ENCODE measurements around the gene TMEM108.

Gene TMEM108

GRCh38 chr3:133227813-133228212 is 189.6 kb downstream of the TMEM108 start:
- no peak for DNase-seq (ENCODE audit: low read depth in 2 of 2)

GRCh38 chr3:133230195-133230594 is 192.0 kb downstream of the TMEM108 start:
- no peak for DNase-seq (ENCODE audit: low read depth in 2 of 2)

GRCh38 chr3:133236901-133237300 is 198.7 kb downstream of the TMEM108 start:
- no peak for DNase-seq (ENCODE audit: low read depth in 2 of 2)

- no peak for DNase-seq (ENCODE audit: low read depth in 2 of 2)
Measured at GRCh38 chr3:133237380-133237779, 199.2 kb downstream of the TMEM108 start.

- no peak for DNase-seq (ENCODE audit: low read depth in 2 of 2)
Measured at GRCh38 chr3:133238015-133238414, 199.8 kb downstream of the TMEM108 start.

- no peak for DNase-seq (ENCODE audit: low read depth in 2 of 2)
Measured at GRCh38 chr3:133246119-133246518, 207.9 kb downstream of the TMEM108 start.

- DNase-seq (ENCODE audit: low read depth in 2 of 2): no peak
Measured at GRCh38 chr3:133246773-133247172, 208.6 kb downstream of the TMEM108 start.

- no peak for DNase-seq (ENCODE audit: low read depth in 2 of 2)
Measured at GRCh38 chr3:133248389-133248788, 210.2 kb downstream of the TMEM108 start.

GRCh38 chr3:133249490-133249889 is 211.3 kb downstream of the TMEM108 start:
- no peak for DNase-seq (ENCODE audit: low read depth in 2 of 2)

- DNase-seq (ENCODE audit: low read depth in 2 of 2): no peak
Measured at GRCh38 chr3:133254151-133254550, 216.0 kb downstream of the TMEM108 start.

- no peak for DNase-seq (ENCODE audit: low read depth in 2 of 2)
Measured at GRCh38 chr3:133254716-133255115, 216.5 kb downstream of the TMEM108 start.

GRCh38 chr3:133256787-133257483 is 218.7 kb downstream of the TMEM108 start:
- no peak for DNase-seq (ENCODE audit: low read depth in 2 of 2)

GRCh38 chr3:133258358-133258757 is 220.2 kb downstream of the TMEM108 start:
- DNase-seq (ENCODE audit: low read depth in 2 of 2): no peak

GRCh38 chr3:133259767-133260166 is 221.6 kb downstream of the TMEM108 start:
- no peak for DNase-seq (ENCODE audit: low read depth in 2 of 2)

- no peak for DNase-seq (ENCODE audit: low read depth in 2 of 2)
Measured at GRCh38 chr3:133262333-133262732, 224.1 kb downstream of the TMEM108 start.

GRCh38 chr3:133264920-133265319 is 226.7 kb downstream of the TMEM108 start:
- no peak for DNase-seq (ENCODE audit: low read depth in 2 of 2)

GRCh38 chr3:133268726-133269134 is 230.5 kb downstream of the TMEM108 start:
- DNase-seq (ENCODE audit: low read depth in 2 of 2): no peak

GRCh38 chr3:133269393-133269792 is 231.2 kb downstream of the TMEM108 start:
- no peak for DNase-seq (ENCODE audit: low read depth in 2 of 2)

GRCh38 chr3:133270631-133271030 is 232.4 kb downstream of the TMEM108 start:
- DNase-seq (ENCODE audit: low read depth in 2 of 2): no peak

- DNase-seq (ENCODE audit: low read depth in 2 of 2): no peak
Measured at GRCh38 chr3:133271042-133271441, 232.9 kb downstream of the TMEM108 start.

- DNase-seq (ENCODE audit: low read depth in 2 of 2): no peak
Measured at GRCh38 chr3:133271539-133271938, 233.3 kb downstream of the TMEM108 start.

- DNase-seq (ENCODE audit: low read depth in 2 of 2): no peak
Measured at GRCh38 chr3:133273346-133273745, 235.2 kb downstream of the TMEM108 start.

- DNase-seq (ENCODE audit: low read depth in 2 of 2): no peak
Measured at GRCh38 chr3:133274477-133274876, 236.3 kb downstream of the TMEM108 start.

- DNase-seq (ENCODE audit: low read depth in 2 of 2): no peak
Measured at GRCh38 chr3:133276594-133276993, 238.4 kb downstream of the TMEM108 start.

Measured in stimulated activated CD8-positive, alpha-beta memory T cell treated with anti-CD3 and anti-CD28 coated beads, Interleukin-15, amount 100 ng/mL, for 4 hours (primary cell).